Spleen (tissue), 11 donors: Measurements from ENCODE around the gene TMEM178B. TPM values are rescaled to one million over a fixed set of nuclear protein-coding genes. Genes with fewer than 3 reads are reported as not detected.

ENCODE experiments used
- DNase-seq: peaks from one replicate; pipeline ENCODE4 v3.0.0-alpha.2; 2020
- H3K27ac ChIP-seq, 8 donors: fragments of 200-600 bp; sonication (generic) in 7 of 8; 1 replicate in 4 of 8; 2 replicates in 4 of 8; pipeline versions ENCODE4 v1.5.0 to v1.8.0; 2016 to 2021; ENCODE audit warnings: inconsistent platforms in 4 of 8, mild to moderate bottlenecking in 4 of 8, moderate library complexity in 1 of 8
- H3K27me3 ChIP-seq, 7 donors: fragments of 200-600 bp; sonication (generic) in 6 of 7; replicated peaks in 1 of 7; 1 replicate in 4 of 7; 2 replicates in 3 of 7; pipeline versions ENCODE4 v1.5.0 to v1.8.0; 2016 to 2021; ENCODE audit warnings: inconsistent platforms in 3 of 7, mild to moderate bottlenecking in 1 of 7
- H3K36me3 ChIP-seq, 6 donors: fragments of 200-600 bp; sonication (generic) in 5 of 6; 1 replicate in 4 of 6; 2 replicates in 2 of 6; pipeline versions ENCODE4 v1.5.0 to v1.8.0; 2016 to 2021; ENCODE audit warnings: inconsistent platforms in 2 of 6
- H3K4me1 ChIP-seq, 6 donors: fragments of 200-600 bp; sonication (generic) in 5 of 6; 1 replicate in 3 of 6; 2 replicates in 3 of 6; pipeline versions ENCODE4 v1.5.0 to v1.8.0; 2016 to 2021; ENCODE audit warnings: inconsistent platforms in 3 of 6
- H3K4me3 ChIP-seq, 8 donors: fragments of 200-600 bp; sonication (generic) in 7 of 8; 1 replicate in 4 of 8; 2 replicates in 4 of 8; pipeline versions ENCODE4 v1.5.0 to v1.8.0; 2016 to 2021; ENCODE audit warnings: inconsistent platforms in 4 of 8, mild to moderate bottlenecking in 4 of 8, moderate library complexity in 2 of 8
- H3K9me3 ChIP-seq, 8 donors: fragments of 200-600 bp; sonication (generic) in 7 of 8; 1 replicate in 4 of 8; 2 replicates in 4 of 8; pipeline versions ENCODE4 v1.5.0 to v1.8.0; 2016 to 2021; ENCODE audit warnings: inconsistent platforms in 4 of 8
- CTCF ChIP-seq, 11 experiments: fragments of 200-600 bp in 7 of 11; fragments of 450-650 bp in 4 of 11; sonication (generic) in 4 of 11; IDR thresholded peaks in 8 of 11; conservative IDR thresholded peaks in 3 of 11; 1 replicate in 7 of 11; 2 replicates in 4 of 11; pipeline versions ENCODE4 v1.4.0 to v1.8.0; 2016 to 2021; ENCODE audit warnings: antibody characterized with exemption in 11 of 11, inconsistent platforms in 4 of 11, mild to moderate bottlenecking in 1 of 11
- POLR2A ChIP-seq, 3 donors: fragments of 450-650 bp; IDR thresholded peaks; one replicate each; pipeline ENCODE4 v1.5.1; 2017; ENCODE audit warnings: antibody characterized with exemption in 3 of 3, mild to moderate bottlenecking in 1 of 3
- POLR2AphosphoS5 ChIP-seq, 3 donors: sonication (generic); formaldehyde crosslinking; IDR thresholded peaks; one replicate each; pipeline ENCODE4 v1.5.1; 2017; ENCODE audit warnings: antibody characterized with exemption in 3 of 3
- WGBS, 5 donors: extraction: QIAGEN DNeasy Blood & Tissue Kit in 3 of 5; methylation state at CpG; one replicate each; pipeline versions ENCODE4 v1.1.5 to v1.1.7; 2013 to 2018; 5-methylcytosine and 5-hydroxymethylcytosine counted together
- intact Hi-C: fragments of 100-400 bp; cut with DNase I; formaldehyde crosslinking; loops from one replicate; pipeline ENCODE4 v1.15.0; 2023; ENCODE audit warnings: low total_unique reads
- polyA plus RNA-seq, 3 donors: library from polyadenylated mRNA; stranded (reverse); fragments of 200-250 nt; gene quantifications; one replicate each; pipeline ENCODE4 v1.2.1, GENCODE V29; 2013
- total RNA-seq, 7 donors: library from RNA; depleted of rRNA in 3 of 7; stranded (reverse); fragments of >200 nt in 3 of 7; fragmentation: NEBNext Ultra II Directional in 4 of 7; extraction: Animal tissue kit (Norgen Biotek cat#: 25700) in 4 of 7; gene quantifications; one replicate each; pipeline versions ENCODE4 v1.1.0 to v1.2.1, GENCODE V29; 2016 to 2021
- donor health status: healthy with polysubstance abuse.
- donor health status: DM: no; HTN: no; CAD: no; lungs with moderate emphysema.
- donor health status: DM: no; HTN: no; CAD: no.
- donor health status: Bipolar disorder and iron deficiency.
- donor health status: healthy.
- donor health status: DM: no; HTN: no; CAD: no.
- donor health status: DM: yes; HTN: yes; CAD: no.

The TMEM178B gene
- total and polyA plus RNA-seq, 10 donors = 0.35 to 5.5 (median 1.3) TPM

- intact Hi-C loops = no loop called here
- TF ChIP-seq POLR2AphosphoS5 (IDR thresholded peaks at IDR 0.05) = no peak
- TF ChIP-seq CTCF (IDR thresholded peaks at IDR 0.05 in 8 of 11, conservative IDR thresholded peaks at IDR 0.05 in 3 of 11) = no peak
- TF ChIP-seq POLR2A (IDR thresholded peaks at IDR 0.05) = no peak
- Histone ChIP-seq H3K27me3 (peaks cover 0 to 20% (median 0%) of the 10 kb centered on the region in 7 donors), H3K27ac (no peak overlapping the region), H3K4me3 (no peak overlapping the region), H3K9me3 (no peaks in the 10 kb centered on the region), H3K36me3 (no peaks in the 10 kb centered on the region), H3K4me1 (no peaks in the 10 kb centered on the region)
- WGBS, 5 donors = 39 to 48% (median 47%) methylated on average over 5 of the region's 5 CpGs
- no peak for DNase-seq
These were observed 157.3 kb downstream of the TMEM178B start for GRCh38 chr7:141231018-141231792.

GRCh38 chr7:141232286-141233051, 158.6 kb downstream of the TMEM178B start:
- Histone ChIP-seq H3K36me3 (no peaks in the 10 kb centered on the region), H3K27ac (no peak overlapping the region), H3K9me3 (no peaks in the 10 kb centered on the region), H3K4me1 (no peaks in the 10 kb centered on the region), H3K27me3 (peaks cover 0 to 20% (median 0%) of the 10 kb centered on the region in 7 donors), H3K4me3 (no peak overlapping the region)
- intact Hi-C loops = no loop called here
- 57 to 73% (median 68%) methylated on average over 4 of the region's 4 CpGs for WGBS, 5 donors
- no peak for DNase-seq
- no peak for TF ChIP-seq POLR2A (IDR thresholded peaks at IDR 0.05)

GRCh38 chr7:141234335-141235105, 160.7 kb downstream of the TMEM178B start:
- TF ChIP-seq CTCF (IDR thresholded peaks at IDR 0.05 in 8 of 11, conservative IDR thresholded peaks at IDR 0.05 in 3 of 11) = no peak
- TF ChIP-seq POLR2A (IDR thresholded peaks at IDR 0.05) = no peak
- TF ChIP-seq POLR2AphosphoS5 (IDR thresholded peaks at IDR 0.05) = no peak
- H3K27ac ChIP-seq = no peak overlapping the region
- no peaks in the 10 kb centered on the region for H3K4me1 ChIP-seq
- intact Hi-C loops = no loop called here
- no peak for DNase-seq
- no peaks in the 10 kb centered on the region for H3K9me3 ChIP-seq
- no peaks in the 10 kb centered on the region for H3K36me3 ChIP-seq
- whole genome bisulfite sequencing, 5 donors = 82 to 89% (median 84%) methylated on average over 8 of the region's 8 CpGs
- H3K27me3 ChIP-seq = peaks cover 0 to 16% (median 0%) of the 10 kb centered on the region in 7 donors
- no peak overlapping the region for H3K4me3 ChIP-seq

- Histone ChIP-seq H3K4me3 (no peak overlapping the region), H3K27me3 (peaks cover 0 to 13% (median 0%) of the 10 kb centered on the region in 7 donors), H3K36me3 (no peaks in the 10 kb centered on the region), H3K27ac (no peak overlapping the region), H3K4me1 (no peaks in the 10 kb centered on the region), H3K9me3 (no peaks in the 10 kb centered on the region)
- 74 to 84% (median 81%) methylated on average over 4 of the region's 4 CpGs for WGBS, 5 donors
- intact Hi-C loops = no loop called here
- TF ChIP-seq POLR2AphosphoS5 (IDR thresholded peaks at IDR 0.05) (no peak), CTCF (IDR thresholded peaks at IDR 0.05 in 8 of 11, conservative IDR thresholded peaks at IDR 0.05 in 3 of 11) (no peak), POLR2A (IDR thresholded peaks at IDR 0.05) (no peak)
- DNase-seq = no peak
These were observed 161.8 kb downstream of the TMEM178B start for GRCh38 chr7:141235656-141236055.
